C4-2B (cell line): ENCODE data around the gene CDC27.

Experiments
- ZFX ChIP-seq: fragments of 450-650 bp; IDR thresholded peaks from 2 replicates; pipeline ENCODE4 v1.6.1; 2017
- TF ChIP-seq, protein P1 (sequence below): fragments of 450-650 bp; conservative IDR thresholded peaks from 2 replicates; pipeline ENCODE4 v1.5.1; 2017; ENCODE audit warnings: mild to moderate bottlenecking

DNA sequence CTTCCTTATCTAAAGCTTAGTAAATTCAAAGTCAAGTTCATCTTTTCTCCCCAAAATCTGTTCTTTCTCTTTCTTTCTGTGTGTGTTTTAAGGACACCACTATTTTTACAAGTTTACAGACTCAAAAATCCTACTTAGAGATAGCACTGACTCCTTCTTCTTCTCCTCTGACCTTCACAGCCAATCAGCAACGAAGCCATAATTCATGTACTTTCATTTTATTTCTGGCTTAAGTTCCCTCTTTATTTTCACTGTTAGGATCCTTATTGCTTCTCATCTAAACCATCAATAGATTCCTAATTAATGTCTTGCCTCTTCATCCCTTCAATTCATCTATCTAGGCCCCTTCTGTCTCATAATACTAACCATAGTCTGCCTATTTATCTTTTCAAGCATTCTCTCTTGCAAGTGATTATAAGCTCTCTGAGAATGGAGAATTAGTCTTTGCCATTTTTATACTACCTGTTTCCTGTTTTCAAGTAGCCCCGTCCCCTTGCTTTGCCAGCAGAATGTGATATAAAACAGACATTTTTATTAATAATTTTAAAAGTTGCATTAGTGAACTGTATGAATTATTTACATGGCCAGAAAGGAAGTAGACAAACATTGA is 27.0 kb downstream of the CDC27 start:
- TF ChIP-seq, protein P1, sequence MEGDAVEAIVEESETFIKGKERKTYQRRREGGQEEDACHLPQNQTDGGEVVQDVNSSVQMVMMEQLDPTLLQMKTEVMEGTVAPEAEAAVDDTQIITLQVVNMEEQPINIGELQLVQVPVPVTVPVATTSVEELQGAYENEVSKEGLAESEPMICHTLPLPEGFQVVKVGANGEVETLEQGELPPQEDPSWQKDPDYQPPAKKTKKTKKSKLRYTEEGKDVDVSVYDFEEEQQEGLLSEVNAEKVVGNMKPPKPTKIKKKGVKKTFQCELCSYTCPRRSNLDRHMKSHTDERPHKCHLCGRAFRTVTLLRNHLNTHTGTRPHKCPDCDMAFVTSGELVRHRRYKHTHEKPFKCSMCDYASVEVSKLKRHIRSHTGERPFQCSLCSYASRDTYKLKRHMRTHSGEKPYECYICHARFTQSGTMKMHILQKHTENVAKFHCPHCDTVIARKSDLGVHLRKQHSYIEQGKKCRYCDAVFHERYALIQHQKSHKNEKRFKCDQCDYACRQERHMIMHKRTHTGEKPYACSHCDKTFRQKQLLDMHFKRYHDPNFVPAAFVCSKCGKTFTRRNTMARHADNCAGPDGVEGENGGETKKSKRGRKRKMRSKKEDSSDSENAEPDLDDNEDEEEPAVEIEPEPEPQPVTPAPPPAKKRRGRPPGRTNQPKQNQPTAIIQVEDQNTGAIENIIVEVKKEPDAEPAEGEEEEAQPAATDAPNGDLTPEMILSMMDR, result no peak
- TF ChIP-seq ZFX, result no peak
